WTC11 (cell line): ENCODE measurements around the gene ZFC3H1. TPM values are rescaled to one million over a fixed set of nuclear protein-coding genes. Genes with fewer than 3 reads are reported as not detected.

Experiments used
- ATAC-seq: fragments of 200-7000 bp; cut with Tn5 transposase; 2 replicates; pipeline ENCODE4 v1.10.0; 2021; ENCODE audit warnings: mild to moderate bottlenecking, moderate library complexity
- CTCF ChIA-PET: fragments of 300-600 bp; sonication (Branson Sonifier 250); formaldehyde crosslinking; loops from one replicate; lab custom pipeline; 2021; ENCODE audit warnings: antibody characterized with exemption; lab: Charles Lee
- POLR2A ChIA-PET: fragments of 350-600 bp; sonication (Branson Sonifier 250); formaldehyde crosslinking; loops from one replicate; lab custom pipeline; 2021; ENCODE audit warnings: antibody characterized with exemption; lab: Charles Lee
- DNase-seq: peaks from one replicate; pipeline ENCODE4 v3.0.0; 2021; ENCODE audit warnings: low spot score
- H3K27ac Mint-ChIP-seq: 2 replicates; pipeline ENCODE4 v1.8.0; 2021; ENCODE audit warnings: mixed read lengths
- H3K27me3 Mint-ChIP-seq: 2 replicates; pipeline ENCODE4 v1.8.0; 2021; ENCODE audit warnings: low read depth, mild to moderate bottlenecking, moderate library complexity, mixed read lengths
- H3K36me3 Mint-ChIP-seq: 2 replicates; pipeline ENCODE4 v1.8.0; 2021; ENCODE audit warnings: mixed read lengths
- H3K4me1 Mint-ChIP-seq: 2 replicates; pipeline ENCODE4 v1.8.0; 2022; ENCODE audit warnings: mixed read lengths
- H3K4me3 Mint-ChIP-seq: 2 replicates; pipeline ENCODE4 v1.8.0; 2021; ENCODE audit warnings: mild to moderate bottlenecking, moderate library complexity, mixed read lengths
- H3K9me3 Mint-ChIP-seq: 2 replicates; pipeline ENCODE4 v1.8.0; 2021; ENCODE audit warnings: mixed read lengths
- AR ChIP-seq: fragments of 250-450 bp; sonication (Bioruptor Pico); IDR thresholded peaks from 2 replicates; pipeline ENCODE4 v1.9.0; 2021; ENCODE audit warnings: mild to moderate bottlenecking
- ATF2 ChIP-seq: sonication (generic); formaldehyde crosslinking; IDR thresholded peaks from 2 replicates; pipeline ENCODE4 v1.8.1; 2022; ENCODE audit warnings: low read depth, missing genetic modification reagents, borderline replicate concordance
- CBFB ChIP-seq: sonication (generic); formaldehyde crosslinking; IDR thresholded peaks from 2 replicates; pipeline ENCODE4 v1.8.1; 2022; ENCODE audit warnings: mild to moderate bottlenecking, low read depth, missing genetic modification reagents
- CDX4 ChIP-seq: fragments of 250-450 bp; sonication (Bioruptor Pico); IDR thresholded peaks from 2 replicates; pipeline ENCODE4 v1.9.0; 2021; ENCODE audit warnings: moderate library complexity, mild to moderate bottlenecking, inconsistent platforms, borderline replicate concordance
- CREM ChIP-seq: sonication (generic); formaldehyde crosslinking; IDR thresholded peaks from 2 replicates; pipeline ENCODE4 v1.8.1; 2022; ENCODE audit warnings: mild to moderate bottlenecking, missing genetic modification reagents, moderate library complexity
- CTCF ChIP-seq: fragments of 200-600 bp; IDR thresholded peaks from 2 replicates; pipeline ENCODE4 v1.8.0; 2022; ENCODE audit warnings: antibody characterized with exemption
- ELF4 ChIP-seq: sonication (generic); formaldehyde crosslinking; IDR thresholded peaks from 2 replicates; pipeline ENCODE4 v1.8.1; 2022; ENCODE audit warnings: low read depth, mild to moderate bottlenecking, moderate library complexity, missing genetic modification reagents
- FOXJ3 ChIP-seq: sonication (generic); formaldehyde crosslinking; IDR thresholded peaks from 2 replicates; pipeline ENCODE4 v1.9.0; 2021; ENCODE audit warnings: missing genetic modification reagents, mild to moderate bottlenecking, borderline replicate concordance
- GTF2I ChIP-seq: fragments of 250-450 bp; sonication (Bioruptor Pico); conservative IDR thresholded peaks from 2 replicates; pipeline ENCODE4 v1.4.0; 2021; ENCODE audit warnings: mild to moderate bottlenecking
- KAT7 ChIP-seq: sonication (generic); formaldehyde crosslinking; IDR thresholded peaks from 2 replicates; pipeline ENCODE4 v1.8.1; 2023; ENCODE audit warnings: missing genetic modification reagents, mild to moderate bottlenecking, borderline replicate concordance
- MLX ChIP-seq: sonication (generic); formaldehyde crosslinking; IDR thresholded peaks from 2 replicates; pipeline ENCODE4 v1.8.1; 2023; ENCODE audit warnings: mild to moderate bottlenecking, missing genetic modification reagents, moderate library complexity
- MXD4 ChIP-seq: fragments of 250-450 bp; sonication (Bioruptor Pico); IDR thresholded peaks from 2 replicates; pipeline ENCODE4 v1.8.0; 2021; ENCODE audit warnings: mild to moderate bottlenecking, moderate library complexity, borderline replicate concordance
- NFE2L1 ChIP-seq: sonication (generic); formaldehyde crosslinking; IDR thresholded peaks from 2 replicates; pipeline ENCODE4 v1.8.1; 2023; ENCODE audit warnings: missing genetic modification reagents
- NR1H2 ChIP-seq: sonication (generic); formaldehyde crosslinking; IDR thresholded peaks from 2 replicates; pipeline ENCODE4 v1.9.0; 2021; ENCODE audit warnings: mild to moderate bottlenecking, moderate library complexity, missing genetic modification reagents
- NR2C2 ChIP-seq: sonication (generic); formaldehyde crosslinking; IDR thresholded peaks from 2 replicates; pipeline ENCODE4 v1.8.0; 2022; ENCODE audit warnings: mild to moderate bottlenecking, missing genetic modification reagents
- SP1 ChIP-seq: sonication (generic); formaldehyde crosslinking; conservative IDR thresholded peaks from 2 replicates; pipeline ENCODE4 v1.8.1; 2022; ENCODE audit warnings: missing genetic modification reagents
- USF1 ChIP-seq: sonication (generic); formaldehyde crosslinking; IDR thresholded peaks from 2 replicates; pipeline ENCODE4 v1.8.0; 2022; ENCODE audit warnings: mild to moderate bottlenecking, missing genetic modification reagents
- ZBTB21 ChIP-seq: sonication (generic); formaldehyde crosslinking; IDR thresholded peaks from 2 replicates; pipeline ENCODE4 v1.8.1; 2023; ENCODE audit warnings: mild to moderate bottlenecking, missing genetic modification reagents, borderline replicate concordance
- ZNF121 ChIP-seq: sonication (generic); formaldehyde crosslinking; IDR thresholded peaks from 2 replicates; pipeline ENCODE4 v1.8.0; 2023; ENCODE audit warnings: missing genetic modification reagents
- ZNF219 ChIP-seq: sonication (generic); formaldehyde crosslinking; IDR thresholded peaks from 2 replicates; pipeline ENCODE4 v1.8.0; 2023; ENCODE audit warnings: missing genetic modification reagents, mild to moderate bottlenecking, borderline replicate concordance
- ZNF281 ChIP-seq: sonication (generic); formaldehyde crosslinking; IDR thresholded peaks from 2 replicates; pipeline ENCODE4 v1.8.0; 2023; ENCODE audit warnings: mild to moderate bottlenecking, missing genetic modification reagents
- ZNF317 ChIP-seq: sonication (generic); formaldehyde crosslinking; IDR thresholded peaks from 2 replicates; pipeline ENCODE4 v1.8.1; 2023; ENCODE audit warnings: low read depth, mild to moderate bottlenecking, moderate library complexity, missing genetic modification reagents, borderline replicate concordance
- ZSCAN18 ChIP-seq: fragments of 250-450 bp; sonication (Bioruptor Pico); IDR thresholded peaks from 2 replicates; pipeline ENCODE4 v2.1.2; 2022; ENCODE audit warnings: mild to moderate bottlenecking, moderate library complexity
- total RNA-seq: library from RNA; stranded (reverse); gene quantifications from 3 replicates; pipeline ENCODE4 v1.2.3, GENCODE V29; 2021

ZFC3H1 gene
- total RNA-seq, 1 experiment from 2014 or later: 33.9 TPM

GRCh38 chr12:71641390-71641789, 22.3 kb downstream of the ZFC3H1 start (continued):
- TF ChIP-seq MLX (CRISPR knock-in tag) (no peak), ZNF219 (no peak), CDX4 (CRISPR knock-in tag) (no peak), GTF2I (no peak), CREM (no peak), ZNF121 (no peak)

- CTCF ChIA-PET: interaction anchor here (1.0 kb wide), 1 partner anchor 107 kb away, joined by 8 read pairs; no protein-coding TSS in a partner anchor
- H3K36me3 Mint-ChIP-seq: peaks cover 47% of the 10 kb centered on the region
- H3K4me1 Mint-ChIP-seq: no peaks in the 10 kb centered on the region
- H3K27me3 Mint-ChIP-seq: no peaks in the 10 kb centered on the region
- TF ChIP-seq ZNF281: no peak
- TF ChIP-seq ZNF317 (CRISPR knock-in tag): no peak
- no peak for TF ChIP-seq USF1
- no peak for TF ChIP-seq ELF4
- no peak for TF ChIP-seq FOXJ3 (CRISPR knock-in tag)
- TF ChIP-seq GTF2I: no peak
- no peak for TF ChIP-seq CBFB (CRISPR knock-in tag)
- TF ChIP-seq NR1H2 (CRISPR knock-in tag): no peak
- TF ChIP-seq NFE2L1 (CRISPR knock-in tag): no peak
- TF ChIP-seq AR (CRISPR knock-in tag): no peak
- TF ChIP-seq, all 79 proteins: peak for 0
- ATAC-seq (peak; percentile 34; the same call in 1 of the 2 replicates), DNase-seq (no peak)
- POLR2A ChIA-PET: no interaction called here
- H3K9me3 Mint-ChIP-seq: no peaks in the 10 kb centered on the region
- H3K4me3 Mint-ChIP-seq: no peak overlapping the region
- no peak overlapping the region for H3K27ac Mint-ChIP-seq
Observed at GRCh38 chr12:71640316-71640715, 23.3 kb downstream of the ZFC3H1 start.

- Mint-ChIP-seq H3K27ac (no peak overlapping the region), H3K36me3 (peaks cover 50% of the 10 kb centered on the region), H3K4me3 (no peak overlapping the region), H3K9me3 (no peaks in the 10 kb centered on the region), H3K4me1 (no peaks in the 10 kb centered on the region), H3K27me3 (no peaks in the 10 kb centered on the region)
- ChIA-PET POLR2A (interaction anchor here (0.6 kb wide), 1 partner anchor 24 kb away, joined by 5 read pairs; no protein-coding TSS in a partner anchor), CTCF (interaction anchor here (1.0 kb wide), 1 partner anchor 108 kb away, joined by 8 read pairs; no protein-coding TSS in a partner anchor)
- peak; percentile 60 for ATAC-seq
- DNase-seq: no peak
- TF ChIP-seq NR2C2 (CRISPR knock-in tag) (no peak), ATF2 (CRISPR knock-in tag) (no peak), SP1 (no peak), MXD4 (CRISPR knock-in tag) (no peak), KAT7 (CRISPR knock-in tag) (no peak), ZSCAN18 (CRISPR knock-in tag) (no peak), ZBTB21 (CRISPR knock-in tag) (no peak), CTCF (no peak)
Observed at GRCh38 chr12:71639341-71639760, 24.3 kb downstream of the ZFC3H1 start.
